Skin of body (tissue), 2 donors: ENCODE data around the gene HTR4. TPM values are rescaled to one million over a fixed set of nuclear protein-coding genes. Genes with fewer than 3 reads are reported as not detected.
"Not testable (repeated sequence)": the region's sequence is repeated elsewhere in the genome, so short reads cannot be mapped to it uniquely, and the experiment has no call there.

Experiments
- DNase-seq: peaks from one replicate; lab custom pipeline; 2025; lab: John Stamatoyannopoulos, UW
- total RNA-seq: library from RNA; depleted of rRNA; stranded (reverse); fragments of >200 nt; gene quantifications from one replicate; pipeline ENCODE4 v1.2.3, GENCODE V29; 2014

HTR4 gene
- total RNA-seq, 1 donor from 2014 or later: not detected

DNA sequence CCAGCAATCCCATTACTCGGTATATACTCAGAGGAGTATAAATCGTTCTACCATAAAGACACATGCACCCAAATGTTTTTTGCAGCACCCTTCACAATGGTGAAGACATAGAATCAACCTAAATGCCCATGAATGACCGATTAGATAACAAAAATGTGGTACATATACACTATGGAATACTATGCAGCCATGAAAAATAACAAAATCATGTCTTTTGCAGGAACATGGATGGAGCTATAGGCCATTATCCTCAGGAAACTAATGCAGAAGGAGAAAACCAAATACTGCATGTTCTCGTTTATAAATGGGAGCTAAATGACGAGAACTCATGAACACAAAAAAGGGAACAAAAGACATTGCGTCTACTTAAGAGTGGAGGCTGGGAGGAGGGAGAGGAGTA is 114.5 kb downstream of the HTR4 start:
- no peak for DNase-seq

DNA sequence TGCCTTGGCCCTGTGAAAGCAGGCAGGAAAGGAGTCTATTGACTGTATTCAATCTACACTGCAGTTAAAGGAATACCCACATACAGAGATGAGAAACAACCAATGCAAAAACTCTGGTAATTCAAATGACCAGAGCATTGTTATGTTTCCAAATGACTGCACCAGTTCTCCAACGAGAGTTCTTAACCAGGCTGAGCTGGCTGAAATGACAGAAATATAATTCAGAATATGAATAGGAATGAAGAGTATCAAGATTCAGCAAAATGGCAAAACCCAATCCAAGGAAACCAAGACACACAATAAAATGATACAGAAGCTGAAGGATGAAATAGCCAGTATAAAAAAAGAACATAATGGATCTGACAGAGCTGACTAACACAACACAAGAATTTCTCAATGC is 119.1 kb downstream of the HTR4 start:
- no peak for DNase-seq

DNA sequence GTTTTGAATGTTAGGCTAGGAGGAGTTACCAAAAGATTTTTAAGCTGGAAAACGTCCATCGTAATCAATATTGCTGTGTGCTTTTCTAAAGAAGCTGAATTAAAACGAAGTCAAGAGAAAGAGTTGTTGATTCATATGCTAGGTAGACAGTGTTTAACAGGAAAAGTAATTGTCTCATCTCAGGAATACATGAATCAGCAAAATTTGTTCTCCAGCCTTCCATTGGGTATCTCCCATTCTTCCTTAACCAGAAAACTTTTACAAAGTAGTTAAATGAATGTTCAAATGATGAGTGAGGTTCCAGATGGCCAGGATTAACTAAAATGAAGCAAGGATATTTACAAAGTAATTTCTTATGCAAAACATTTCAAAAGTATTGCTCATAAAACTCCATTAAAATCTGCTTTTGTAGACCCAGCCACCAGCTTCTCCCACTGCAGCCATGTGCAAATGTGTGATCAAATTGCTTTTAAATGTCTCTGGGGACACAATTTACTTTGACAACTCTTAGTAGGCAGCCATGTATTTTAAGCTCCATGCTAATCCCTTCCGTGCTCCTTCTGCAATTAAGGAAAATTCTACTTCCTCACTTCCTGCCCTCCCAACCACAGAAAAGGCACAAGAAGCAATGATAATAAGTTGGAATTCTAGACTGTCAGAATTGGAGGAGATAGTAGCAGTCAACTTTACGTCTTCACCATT is 121.2 kb downstream of the HTR4 start:
- DNase-seq: no peak

DNA sequence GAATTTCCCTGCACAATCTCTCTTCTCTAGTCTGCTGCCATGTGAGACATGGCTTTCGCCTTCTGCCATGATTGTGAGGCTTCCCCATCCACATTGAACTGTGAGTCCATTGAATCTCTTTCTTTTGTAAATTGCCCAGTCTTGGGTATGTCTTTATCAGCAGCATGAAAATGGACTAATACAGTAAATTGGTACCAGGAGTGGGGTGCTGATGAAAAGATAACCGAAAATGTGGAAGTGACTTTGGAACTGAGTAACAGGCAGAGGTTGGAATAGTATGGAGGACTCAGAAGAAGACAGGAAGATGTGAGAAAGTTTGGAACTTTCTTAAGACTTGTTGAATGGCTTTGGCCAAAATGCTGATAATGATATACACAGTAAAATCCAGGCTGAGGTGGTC is 124.9 kb downstream of the HTR4 start:
- DNase-seq: not testable (repeated sequence)

DNA sequence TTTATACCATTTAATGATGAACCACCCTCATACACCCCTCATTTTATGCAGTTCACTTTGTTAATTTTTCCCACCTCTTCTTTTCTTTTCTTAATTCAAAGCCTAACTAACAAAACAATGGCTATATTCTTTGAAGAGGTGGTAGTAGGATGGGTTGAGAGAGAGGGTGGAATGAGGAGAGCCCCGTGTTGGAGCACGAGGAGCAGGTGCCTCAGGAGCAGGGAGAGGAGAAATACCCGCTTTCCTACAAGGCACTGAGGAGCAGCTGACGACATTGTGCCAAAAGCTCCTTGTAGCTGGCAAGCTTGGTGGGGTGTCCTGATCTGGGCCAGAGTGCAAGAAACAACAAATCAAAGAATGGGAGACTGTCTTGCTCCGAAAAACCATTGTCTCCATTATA is 129.6 kb downstream of the HTR4 start:
- DNase-seq: no peak

DNA sequence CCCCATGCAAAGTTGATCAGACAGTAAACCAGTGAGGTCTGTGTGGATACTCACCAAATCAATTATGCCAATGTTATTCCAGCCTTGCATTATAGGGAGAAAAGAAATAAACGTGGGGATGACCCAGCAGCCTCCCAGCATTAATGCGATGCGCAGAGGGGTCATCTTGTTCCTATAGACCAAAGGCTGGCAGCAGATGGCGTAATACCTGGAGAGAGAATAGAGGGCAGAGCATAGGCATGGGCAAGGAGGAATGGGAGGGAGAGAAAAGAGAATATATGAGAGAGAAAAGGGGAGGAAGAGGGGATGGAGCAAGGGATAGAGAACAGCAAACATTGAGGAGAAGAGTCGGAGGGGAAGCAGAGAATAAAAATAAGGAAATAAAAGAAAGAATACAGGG is 131.2 kb downstream of the HTR4 start:
- no peak for DNase-seq

DNA sequence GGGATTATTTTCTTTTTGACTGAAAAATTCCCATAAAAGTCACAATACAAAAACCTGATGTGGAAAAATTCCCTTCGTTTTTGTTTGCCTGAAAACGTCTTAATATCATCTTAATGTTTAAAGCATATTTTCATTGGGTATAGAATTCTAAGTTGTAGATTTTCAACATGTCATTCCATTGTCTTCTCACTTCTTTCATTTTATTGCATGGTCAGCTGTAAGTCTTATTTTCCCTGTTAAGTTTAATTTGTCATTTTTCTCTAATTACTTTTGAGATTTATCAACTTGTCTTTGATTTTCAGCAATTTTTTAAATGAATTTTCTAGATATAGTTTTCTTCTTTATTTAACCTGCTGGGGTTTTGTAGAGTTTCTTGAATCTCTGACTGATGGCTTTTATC is 138.9 kb downstream of the HTR4 start:
- DNase-seq: no peak

DNA sequence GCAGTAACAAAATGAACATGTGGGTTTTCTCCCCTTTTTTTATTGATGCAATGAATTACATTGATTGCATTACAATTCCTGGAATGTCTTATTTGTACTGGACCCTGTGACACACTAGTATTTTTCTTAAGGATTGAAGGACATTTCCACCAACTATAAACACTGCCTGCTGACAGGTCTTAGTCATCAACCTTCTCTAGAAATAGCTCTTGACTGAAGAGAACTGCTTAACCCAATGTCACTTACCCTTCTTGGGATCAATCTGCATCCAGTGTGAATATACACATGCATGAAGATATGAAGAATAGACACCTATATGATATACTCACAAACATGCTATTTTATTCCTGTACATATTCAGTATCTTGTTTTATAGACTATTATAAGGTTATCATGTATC is 140.0 kb downstream of the HTR4 start:
- DNase-seq: no peak

DNA sequence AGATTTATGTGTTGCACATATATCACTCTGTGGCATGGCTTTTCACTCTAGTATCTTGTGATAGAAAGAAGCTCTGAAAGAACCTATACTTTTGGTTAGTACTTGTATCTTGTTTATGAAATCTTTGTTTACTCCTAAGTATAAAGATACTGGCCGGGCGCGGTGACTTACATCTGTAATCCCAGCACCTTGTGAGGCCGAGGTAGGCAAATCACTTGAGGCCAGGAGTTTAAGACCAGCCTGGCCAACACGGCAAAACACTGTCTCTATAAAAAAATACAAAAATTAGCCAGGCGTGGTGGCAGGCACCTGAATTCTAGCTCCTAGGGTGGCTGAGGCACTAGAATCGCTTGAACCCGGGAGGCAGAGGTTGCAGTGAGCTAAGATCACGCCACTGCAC is 141.8 kb downstream of the HTR4 start:
- no peak for DNase-seq

DNA sequence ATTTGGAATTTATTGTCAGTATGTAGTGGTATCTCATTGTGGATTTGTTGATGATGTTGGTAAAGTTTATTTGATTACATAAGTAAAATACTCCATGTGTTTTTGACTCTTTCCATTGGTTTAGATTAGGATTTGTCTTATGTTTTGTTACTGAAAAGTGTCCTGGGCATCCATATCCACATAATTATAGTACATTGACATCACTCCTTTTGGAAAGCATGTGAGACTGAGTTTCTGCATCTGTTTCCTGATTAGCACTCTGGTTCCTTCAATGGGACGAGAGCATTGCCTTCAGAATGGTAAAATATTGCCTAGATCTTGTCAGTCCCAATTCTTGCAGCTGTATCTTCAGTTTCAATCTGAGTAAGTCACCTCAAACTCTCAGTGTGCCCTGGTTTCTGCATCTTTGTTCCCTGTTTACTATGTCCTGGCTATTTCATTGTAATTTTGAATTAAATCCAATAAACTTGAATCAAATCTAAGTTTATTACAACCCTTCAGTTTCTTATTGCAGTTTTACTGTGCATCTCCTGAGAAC is 142.4 kb downstream of the HTR4 start:
- no peak for DNase-seq

DNA sequence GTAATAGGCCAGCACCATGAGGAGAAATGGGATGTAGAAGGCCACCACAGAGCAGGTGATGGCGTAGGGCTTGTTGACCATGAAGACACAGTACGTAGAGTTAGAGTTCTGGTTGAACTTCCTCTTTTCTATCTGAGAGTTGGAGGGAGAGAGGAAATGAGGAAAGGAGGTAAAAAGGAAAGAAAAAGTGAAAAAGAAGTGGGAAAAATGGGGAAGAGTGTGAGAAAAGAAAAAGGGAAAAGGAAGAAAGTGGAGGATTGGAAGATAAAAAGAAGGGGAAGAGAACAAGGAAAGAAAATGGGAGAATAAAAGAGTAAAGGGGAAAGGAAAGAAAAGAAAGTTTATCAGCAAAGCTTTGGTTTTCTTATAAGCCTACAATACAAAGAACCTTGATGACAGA is 144.4 kb downstream of the HTR4 start:
- DNase-seq: no peak

DNA sequence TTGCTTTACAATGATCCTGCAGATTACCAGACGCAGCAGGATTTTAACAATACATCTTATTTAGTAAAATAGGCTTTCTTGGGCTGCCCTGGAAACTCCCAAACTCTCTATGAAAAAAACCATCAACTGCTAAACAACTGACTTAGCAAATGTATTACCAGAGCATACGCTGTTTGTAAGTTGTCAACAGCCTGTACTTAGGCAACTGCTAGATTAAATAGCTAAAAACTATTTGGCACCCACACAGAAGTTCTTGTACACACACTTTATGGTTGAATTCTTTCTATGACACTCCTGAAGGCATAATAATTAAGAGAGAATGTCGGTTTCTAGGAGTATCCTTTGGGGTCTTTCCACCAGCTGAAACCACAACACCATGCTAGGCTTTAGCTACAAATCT is 146.7 kb downstream of the HTR4 start:
- no peak for DNase-seq

DNA sequence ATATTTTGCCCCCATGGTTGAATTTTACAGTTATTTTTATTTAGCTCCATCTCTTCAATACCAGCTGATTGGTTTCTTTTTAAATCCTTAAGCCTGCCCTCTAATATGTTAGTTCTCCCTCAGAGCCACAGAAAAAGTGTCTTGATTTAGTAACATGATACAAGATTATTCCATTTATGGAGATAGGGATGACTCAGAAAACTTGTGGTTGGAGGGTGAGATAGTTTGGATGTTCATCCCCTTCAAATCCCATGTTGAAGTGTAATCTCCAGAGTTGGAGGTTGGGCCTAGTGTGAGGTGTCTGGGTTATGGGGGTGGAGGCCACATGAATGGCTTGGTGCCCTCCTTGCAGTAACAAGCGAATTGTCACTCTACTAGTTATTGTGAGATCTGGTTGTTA is 154.9 kb downstream of the HTR4 start:
- DNase-seq: no peak

DNA sequence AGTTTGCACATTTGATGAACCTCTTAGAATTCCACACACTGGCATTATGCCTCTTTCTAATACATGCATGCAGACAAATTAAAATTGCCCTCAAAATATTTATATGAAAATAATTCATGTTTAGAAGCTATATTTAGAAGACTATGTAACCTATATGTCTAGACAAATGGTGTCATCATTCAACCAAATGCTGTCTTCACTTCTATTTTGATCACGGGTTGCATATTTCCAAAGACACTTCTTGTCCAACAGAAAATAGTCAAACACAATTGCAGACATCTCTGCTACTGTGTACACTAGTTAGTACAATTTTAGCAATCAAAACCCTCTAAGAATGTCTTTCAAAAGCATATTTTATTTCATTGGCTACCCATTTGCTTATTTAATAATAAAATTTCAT is 156.6 kb downstream of the HTR4 start:
- no peak for DNase-seq

DNA sequence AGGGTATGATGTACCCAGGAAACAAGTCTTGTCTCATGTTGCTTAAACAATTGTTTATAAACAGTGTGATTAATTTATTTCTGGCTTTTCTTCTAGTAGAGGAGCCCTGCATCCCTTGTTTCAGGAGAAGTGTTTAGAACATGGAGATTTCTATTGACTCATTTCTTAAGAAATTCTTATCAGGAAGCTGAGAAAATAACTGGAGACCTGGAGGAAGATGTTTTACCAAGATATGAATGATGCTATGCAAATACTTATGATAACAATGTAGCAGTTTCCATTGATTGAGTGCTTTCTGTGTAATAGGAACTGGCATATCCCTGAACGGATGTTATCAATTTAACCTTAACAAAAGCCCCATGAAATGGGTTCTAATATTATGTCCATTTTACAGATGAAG is 162.0 kb downstream of the HTR4 start:
- DNase-seq: no peak

DNA sequence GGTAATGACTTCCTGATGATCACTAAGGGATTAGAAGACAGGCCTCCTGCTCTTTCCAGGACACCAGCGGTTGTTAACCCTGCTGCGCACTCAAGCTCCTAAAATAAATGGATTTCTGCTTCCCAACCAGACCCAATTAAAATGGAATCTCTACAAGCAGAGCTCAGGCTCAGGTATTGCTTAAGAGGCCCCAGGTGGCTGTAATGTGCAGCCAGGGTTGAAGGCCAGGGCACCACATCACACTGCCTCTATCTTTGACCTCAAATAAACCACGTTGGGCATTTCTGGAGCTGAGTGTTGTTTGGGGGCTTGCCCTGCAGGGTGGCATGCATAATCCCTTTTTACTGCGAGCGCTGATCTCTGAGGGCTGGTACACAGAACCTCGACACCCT is 162.5 kb downstream of the HTR4 start:
- DNase-seq: no peak

DNA sequence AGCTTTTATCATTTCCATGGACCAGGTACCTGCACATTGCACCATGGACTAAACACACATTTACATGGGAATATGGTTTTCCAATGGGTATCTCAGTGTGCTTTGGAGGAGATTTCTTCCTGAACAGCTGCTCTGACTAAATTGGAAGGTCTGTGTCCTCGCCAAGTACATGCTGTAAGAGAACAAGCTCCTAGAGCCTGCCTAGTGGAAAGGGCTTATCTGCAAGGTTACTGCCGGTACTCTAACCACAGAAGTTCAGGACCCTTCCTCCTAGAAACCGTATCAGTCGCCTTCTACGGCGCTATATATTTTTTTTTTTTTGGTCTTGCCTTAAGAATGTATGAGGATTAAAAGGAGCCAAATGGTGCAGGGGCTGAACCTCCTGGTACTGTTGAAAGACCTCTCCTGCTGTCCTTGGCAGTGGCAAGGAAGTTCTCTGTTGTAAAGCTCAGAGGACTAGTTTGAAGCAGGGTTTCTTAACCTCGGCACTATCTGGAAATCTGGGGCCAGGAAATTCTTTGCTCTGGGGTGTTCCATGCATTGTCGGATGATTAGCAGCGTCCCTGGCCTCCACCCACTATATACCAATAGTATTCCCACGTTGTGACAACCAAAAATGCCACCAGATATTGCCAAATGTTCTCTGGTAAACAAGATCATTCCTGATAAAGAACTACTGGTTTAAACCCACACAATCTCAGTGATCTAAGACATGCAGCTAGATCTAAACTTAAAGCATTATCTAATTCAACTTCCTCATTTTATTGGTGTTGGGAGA is 163.1 kb downstream of the HTR4 start:
- DNase-seq: no peak

DNA sequence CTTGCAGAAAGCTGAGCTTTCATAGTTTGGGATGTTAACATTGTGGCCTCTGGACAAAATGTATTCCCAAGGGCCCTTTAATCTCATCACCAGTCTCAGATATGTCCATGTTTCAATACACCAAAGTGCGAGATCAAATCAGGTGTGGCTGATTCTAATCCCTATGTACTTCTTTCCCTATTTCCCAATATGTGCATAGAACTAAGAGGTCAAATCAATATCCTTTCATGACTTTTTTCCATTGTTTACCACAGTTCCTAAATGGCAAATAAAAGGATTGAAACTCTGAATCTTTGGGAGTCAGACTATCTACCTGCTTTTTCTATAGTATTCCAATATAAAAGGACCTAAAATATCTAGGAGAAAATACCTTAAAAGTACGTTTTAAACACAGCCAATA is 165.6 kb downstream of the HTR4 start:
- no peak for DNase-seq

DNA sequence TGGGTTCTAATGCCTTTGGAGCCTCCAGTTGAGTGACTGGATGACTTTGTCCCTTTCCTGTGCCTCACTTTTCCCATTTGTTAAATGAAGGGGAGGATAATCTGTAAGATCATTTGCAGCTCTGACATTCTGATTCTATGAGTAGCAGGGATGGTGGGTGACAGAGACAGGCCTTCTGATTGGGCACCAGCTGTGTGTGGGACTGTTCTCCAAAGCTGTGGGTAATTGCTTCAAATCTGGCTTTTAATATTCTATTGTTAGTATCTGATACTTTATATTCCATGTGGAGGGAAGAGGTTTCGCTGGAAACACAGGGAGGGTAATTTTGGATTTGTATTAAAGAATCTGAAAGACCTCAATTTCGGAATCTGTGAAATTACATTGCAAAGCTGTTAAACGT is 167.9 kb downstream of the HTR4 start:
- no peak for DNase-seq

DNA sequence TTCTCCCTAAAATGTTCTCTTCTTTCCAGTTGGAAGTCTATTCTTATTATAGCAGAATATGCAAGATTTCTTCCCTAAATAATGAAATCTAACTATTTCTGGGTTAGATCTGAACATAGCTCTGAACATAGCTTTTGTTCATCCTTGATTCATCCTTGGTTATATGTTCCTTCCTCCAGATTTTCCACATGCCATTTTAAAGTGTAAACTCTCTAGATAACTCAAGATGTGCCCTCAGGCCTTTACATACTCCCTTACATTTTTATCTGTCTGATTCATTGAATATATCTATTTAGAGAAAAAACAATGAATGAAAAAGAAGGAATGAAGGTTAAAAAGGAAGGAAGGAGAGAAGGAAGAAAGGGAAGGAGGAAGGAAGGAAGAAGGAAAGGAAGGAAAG is 169.7 kb downstream of the HTR4 start:
- DNase-seq: no peak

DNA sequence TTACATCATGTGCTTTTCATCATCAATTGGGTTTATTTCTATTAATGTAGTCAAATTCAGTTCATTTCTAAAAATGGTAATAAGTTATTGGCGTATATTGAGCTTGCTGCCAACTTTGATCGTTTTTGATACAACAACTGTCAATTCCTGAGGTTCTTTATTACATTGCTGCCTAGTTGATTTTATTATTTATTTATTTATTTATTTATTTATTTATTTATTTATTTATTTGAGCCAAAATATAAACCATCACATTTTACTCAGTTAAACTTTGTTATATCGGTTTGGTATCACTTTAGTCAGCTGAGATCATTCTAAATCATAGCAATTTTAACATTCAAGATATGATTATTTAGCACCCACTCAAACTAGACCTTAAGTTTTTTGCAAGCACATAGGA is 170.6 kb downstream of the HTR4 start:
- DNase-seq: no peak

DNA sequence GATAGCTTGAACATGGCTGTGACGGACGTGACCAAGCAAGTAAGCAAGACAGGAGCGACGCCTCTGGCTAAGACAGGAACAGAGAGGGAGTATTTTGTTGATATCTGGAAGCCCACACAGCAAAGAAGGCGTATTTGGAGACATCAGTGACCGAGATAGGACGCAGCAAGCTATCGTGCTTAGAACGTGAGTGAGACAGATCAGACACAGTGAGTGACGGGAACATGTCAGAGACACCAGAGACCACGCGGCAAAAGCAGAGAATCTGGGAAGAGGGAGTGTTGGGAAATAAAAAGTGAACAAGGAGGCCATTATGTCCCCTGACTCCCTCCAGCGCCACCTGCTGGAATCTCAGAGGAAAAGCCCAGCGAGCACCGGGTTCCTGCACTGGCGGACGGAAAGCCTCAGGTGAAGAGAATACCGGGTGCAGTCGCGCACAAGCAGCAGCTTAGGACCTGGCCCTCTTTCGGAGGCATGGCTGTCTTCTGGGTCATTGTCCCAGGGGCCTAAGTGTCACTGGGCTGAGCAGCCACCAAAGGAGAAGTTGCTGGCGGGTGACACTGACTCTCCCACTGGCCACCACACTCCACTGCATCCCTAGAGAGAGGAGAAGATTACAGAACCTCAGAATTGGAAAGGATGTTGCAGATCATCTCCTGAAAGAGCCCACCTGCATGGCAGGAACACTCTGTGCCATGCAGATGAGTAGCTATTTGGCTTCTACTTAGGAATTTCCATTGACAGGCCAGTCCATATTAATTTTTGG is 171.4 kb downstream of the HTR4 start:
- DNase-seq: no peak
